ENCODE results near the gene FBXO21. TPM values are rescaled to one million over a fixed set of nuclear protein-coding genes. Genes with fewer than 3 reads are reported as not detected.

FBXO21 gene
- total RNA-seq, 3 donors from 2014 or later, result 64.0 to 99.0 (median 65.3) TPM

DNA sequence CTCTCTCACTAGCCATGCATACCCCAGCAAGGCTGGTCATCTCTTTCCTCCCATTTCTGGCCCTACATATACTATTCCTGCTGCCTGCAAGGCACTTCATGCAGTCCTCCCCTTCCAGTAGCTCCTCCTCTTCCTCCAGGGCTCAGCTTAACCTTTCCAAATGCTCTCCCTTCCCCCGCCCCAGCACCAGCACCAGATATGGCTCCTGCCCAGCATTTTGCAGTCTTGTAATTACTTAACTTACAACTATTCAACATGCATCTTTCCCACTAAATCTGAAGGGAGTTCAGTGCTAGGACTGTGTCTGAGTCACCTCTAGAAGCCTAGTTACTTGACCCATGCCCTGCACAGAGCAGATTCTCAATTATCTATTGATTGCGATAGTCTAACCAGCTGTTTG lies 1.8 kb upstream of the FBXO21 start:
- no peak for DNase-seq (ENCODE audit: low spot score in 2 of 2)
- Histone ChIP-seq H3K4me1 (peaks cover 0 to 7% of the 10 kb centered on the region in 2 donors), H3K27me3 (no peaks in the 10 kb centered on the region), H3K36me3 (no peaks in the 10 kb centered on the region), H3K4me3 (no peak overlapping the region), H3K9me3 (no peaks in the 10 kb centered on the region), H3K27ac (no peak overlapping the region)
- TF ChIP-seq CTCF (IDR thresholded peaks at IDR 0.05) (no peak), POLR2AphosphoS5 (IDR thresholded peaks at IDR 0.05) (no peak), POLR2A (IDR thresholded peaks at IDR 0.05) (no peak)
- intact Hi-C loops (cut with DNase I; ENCODE audit: low total_unique reads), result no loop called here

DNA sequence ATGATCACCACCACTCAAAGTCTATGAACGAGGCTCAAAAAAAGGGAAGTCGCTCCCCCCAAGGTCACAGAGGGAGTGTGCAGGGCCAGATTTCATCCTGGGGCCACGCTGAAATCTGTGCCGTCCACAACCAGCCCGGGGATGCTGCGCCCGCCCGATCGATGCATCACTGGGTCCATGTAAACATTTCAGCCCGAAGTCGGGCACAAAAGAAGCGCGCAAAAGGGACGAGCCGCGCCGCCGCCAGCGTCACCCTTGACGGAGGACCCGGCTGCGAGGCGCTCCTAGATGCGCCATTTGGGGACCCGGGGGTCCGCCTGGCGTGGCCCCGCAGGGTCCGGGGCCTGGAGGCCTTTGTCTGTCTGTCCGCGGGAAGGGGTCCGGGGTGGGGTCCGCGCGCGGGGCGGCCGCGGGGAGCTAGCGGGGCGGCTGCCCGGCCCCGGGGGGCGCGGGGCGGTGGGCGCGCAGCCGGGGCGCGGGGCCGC lies 503 bp downstream of the FBXO21 start:
- no peak for DNase-seq (ENCODE audit: low spot score in 2 of 2)
- Histone ChIP-seq H3K27ac (peak overlapping the region; percentile 77 to 89), H3K27me3 (no peaks in the 10 kb centered on the region), H3K4me1 (peaks cover 0 to 7% of the 10 kb centered on the region in 2 donors), H3K4me3 (peak overlapping the region; percentile 74 to 99 (median 87)), H3K36me3 (no peaks in the 10 kb centered on the region), H3K9me3 (no peaks in the 10 kb centered on the region)
- intact Hi-C loops (cut with DNase I; ENCODE audit: low total_unique reads), result loop anchor here (1.0 kb wide), 1 partner anchor 8 kb away; no protein-coding TSS in a partner anchor
- TF ChIP-seq POLR2AphosphoS5 (IDR thresholded peaks at IDR 0.05) (no peak), POLR2A (IDR thresholded peaks at IDR 0.05) (no peak), CTCF (IDR thresholded peaks at IDR 0.05) (no peak)

DNA sequence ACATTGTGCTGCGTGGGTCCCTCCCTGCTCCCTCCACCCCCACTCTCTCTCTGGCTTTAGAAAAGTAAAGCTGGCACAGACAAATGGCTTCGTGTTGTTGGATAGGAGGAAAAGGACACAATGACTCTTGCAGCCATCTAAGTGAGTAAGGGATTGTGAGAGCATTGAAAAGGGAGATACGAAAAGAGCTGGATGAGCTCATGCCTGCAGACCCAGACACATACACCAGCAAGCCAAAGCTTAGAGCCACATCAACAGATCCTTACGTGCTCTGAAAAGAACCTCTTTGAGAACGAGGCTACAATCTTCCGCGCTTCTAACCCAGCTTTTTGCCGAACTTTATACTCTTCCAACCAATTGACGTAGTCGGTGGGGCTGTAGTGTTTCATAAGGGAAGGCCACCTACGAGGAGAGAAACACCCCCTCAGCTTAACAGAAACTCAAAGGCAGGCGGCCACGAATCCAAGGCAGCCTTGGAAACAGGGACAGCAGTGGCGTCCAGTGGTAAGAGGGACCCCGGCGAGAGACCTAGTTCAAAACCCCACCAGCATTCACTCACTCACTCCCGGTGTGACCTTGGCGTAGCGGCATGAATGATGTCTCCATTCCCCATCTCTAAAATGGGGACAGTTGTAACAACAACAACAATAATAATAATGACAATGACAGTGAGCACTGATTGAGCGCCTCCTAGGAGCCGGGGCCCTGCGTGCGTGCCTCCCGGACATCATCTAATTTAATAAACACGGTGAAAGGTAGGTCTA lies 1.1 kb downstream of the FBXO21 start:
- DNase-seq (ENCODE audit: low spot score in 2 of 2), result no peak
- TF ChIP-seq POLR2AphosphoS5 (IDR thresholded peaks at IDR 0.05) (no peak), CTCF (IDR thresholded peaks at IDR 0.05) (no peak), POLR2A (IDR thresholded peaks at IDR 0.05) (no peak)
- Histone ChIP-seq H3K4me1 (peaks cover 0 to 7% of the 10 kb centered on the region in 2 donors), H3K4me3 (peak overlapping the region; percentile 74 to 99 (median 87)), H3K36me3 (no peaks in the 10 kb centered on the region), H3K27me3 (no peaks in the 10 kb centered on the region), H3K27ac (peak overlapping the region; percentile 77 to 89), H3K9me3 (no peaks in the 10 kb centered on the region)
- intact Hi-C loops (cut with DNase I; ENCODE audit: low total_unique reads), result no loop called here

GRCh38 chr12:117188121-117188665 lies 2.1 kb downstream of the FBXO21 start:
- no peak overlapping the region for H3K27ac ChIP-seq

More at GRCh38 chr12:117188121-117188665, 2.1 kb downstream of the FBXO21 start:
- intact Hi-C loops (cut with DNase I; ENCODE audit: low total_unique reads), result no loop called here
- no peaks in the 10 kb centered on the region for H3K27me3 ChIP-seq
- H3K36me3 ChIP-seq, result no peaks in the 10 kb centered on the region
- no peaks in the 10 kb centered on the region for H3K9me3 ChIP-seq
- H3K4me3 ChIP-seq, result no peak overlapping the region
- TF ChIP-seq CTCF (IDR thresholded peaks at IDR 0.05) (no peak), POLR2AphosphoS5 (IDR thresholded peaks at IDR 0.05) (no peak), POLR2A (IDR thresholded peaks at IDR 0.05) (no peak)
- H3K4me1 ChIP-seq, result peaks cover 0 to 7% of the 10 kb centered on the region in 2 donors
- no peak for DNase-seq (ENCODE audit: low spot score in 2 of 2)
